K562 (cell line): ENCODE data around the gene RPL19.

Experiments
- BHLHE40 ChIP-seq: IDR thresholded peaks from 2 replicates; pipeline ENCODE4 v1.6.1; 2011; ENCODE audit warnings: low read length, improper control_type of control experiment
- CTCF ChIP-seq, 3 experiments: IDR thresholded peaks in 2 of 3; conservative IDR thresholded peaks in 1 of 3; 2 replicates each; pipeline ENCODE4 v1.5.1; 2011 to 2012; ENCODE audit warnings: low read length in 3 of 3, mild to moderate bottlenecking in 3 of 3, control low read depth in 2 of 3, improper control_type of control experiment in 1 of 3, inconsistent platforms in 1 of 3, low read depth in 1 of 3, mixed read lengths in 1 of 3, moderate library complexity in 1 of 3; ENCODE audit not compliant: insufficient read depth in 2 of 3
- EZH2 ChIP-seq: IDR thresholded peaks from 2 replicates; pipeline ENCODE4 v1.6.1; 2012; ENCODE audit warnings: low read depth, mild to moderate bottlenecking, inconsistent platforms, low read length, borderline replicate concordance
- RBM25 ChIP-seq: fragments of 200-400 bp; formaldehyde crosslinking; IDR thresholded peaks from 2 replicates; pipeline ENCODE4 v1.6.1; 2018; ENCODE audit warnings: low read length, low read depth, moderate library complexity; ENCODE audit not compliant: severe bottlenecking
- SMC3 ChIP-seq: conservative IDR thresholded peaks from 2 replicates; pipeline ENCODE4 v1.6.1; 2011; ENCODE audit warnings: low read depth, low read length, improper control_type of control experiment; ENCODE audit not compliant: insufficient read depth

- TF ChIP-seq SMC3 (peak; percentile 57; the same call in 1 of the 2 replicates), CTCF (IDR thresholded peaks at IDR 0.05 in 2 of 3, conservative IDR thresholded peaks at IDR 0.05 in 1 of 3; ENCODE audit: insufficient read depth in 2 of 3, low read depth in 1 of 3, low read length in 3 of 3) (peak; percentile 99 to 100 (median 99)), RBM25 (no peak), BHLHE40 (no peak), EZH2 (no peak)
Measured at GRCh38 chr17:39235555-39236449, 35.7 kb downstream of the RPL19 start.
